Muscle of leg (tissue), 11 donors: Measurements from ENCODE around the gene LAMB2. TPM values are rescaled to one million over a fixed set of nuclear protein-coding genes. Genes with fewer than 3 reads are reported as not detected.

Source experiments
- DNase-seq: peaks from one replicate; pipeline ENCODE4 v3.0.0; 2013
- H3K27ac ChIP-seq: one replicate; pipeline ENCODE4 v1.5.1; 2013; ENCODE audit warnings: mild to moderate bottlenecking, low read length, control low read depth
- H3K27me3 ChIP-seq: one replicate; pipeline ENCODE4 v1.6.1; 2013; ENCODE audit warnings: low read length; ENCODE audit not compliant: control insufficient read depth, insufficient read depth
- H3K36me3 ChIP-seq: one replicate; pipeline ENCODE4 v1.6.1; 2013; ENCODE audit warnings: low read length; ENCODE audit not compliant: control insufficient read depth, insufficient read depth
- H3K4me1 ChIP-seq: one replicate; pipeline ENCODE4 v1.6.1; 2013; ENCODE audit warnings: low read length; ENCODE audit not compliant: control insufficient read depth, insufficient read depth
- H3K4me3 ChIP-seq: one replicate; pipeline ENCODE4 v1.5.1; 2013; ENCODE audit warnings: low read length, control low read depth
- H3K9me3 ChIP-seq: replicated peaks from 2 replicates; pipeline ENCODE4 v1.6.1; 2013; ENCODE audit warnings: low read depth, low read length; ENCODE audit not compliant: control insufficient read depth
- WGBS: methylation state at CpG from one replicate; pipeline ENCODE4 v1.1.5; 2013; ENCODE audit warnings: missing lambda C conversion rate; ENCODE audit not compliant: insufficient coverage; 5-methylcytosine and 5-hydroxymethylcytosine counted together
- polyA plus RNA-seq, 8 donors: library from polyadenylated mRNA; unstranded; fragments of 120-200 nt; gene quantifications; one replicate each; pipeline versions ENCODE4 v1.2.1 to v1.2.3, GENCODE V29; 2013; ENCODE audit warnings: inconsistent platforms in 1 of 8, low replicate concordance in 1 of 8; ENCODE audit not compliant: insufficient read length in 8 of 8, insufficient read depth in 1 of 8
- total RNA-seq: library from RNA; stranded (reverse); fragments of 120-200 nt; gene quantifications from one replicate; pipeline ENCODE4 v1.2.4, GENCODE V29; 2013

The LAMB2 gene
- total and polyA plus RNA-seq, 9 donors: 350 to 445 (median 382) TPM

- no peak for DNase-seq
- Histone ChIP-seq H3K27me3 (no peaks in the 10 kb centered on the region), H3K9me3 (no peaks in the 10 kb centered on the region), H3K36me3 (peaks cover 77% of the 10 kb centered on the region), H3K4me3 (no peak overlapping the region), H3K27ac (no peak overlapping the region), H3K4me1 (peaks cover 18% of the 10 kb centered on the region)
- 96% methylated on average over 16 of the region's 17 CpGs for WGBS
These were observed 9.8 kb downstream of the LAMB2 start for GRCh38 chr3:49122886-49123545.

- no peak for DNase-seq
- Histone ChIP-seq H3K27ac (no peak overlapping the region), H3K4me1 (peaks cover 18% of the 10 kb centered on the region), H3K36me3 (peaks cover 82% of the 10 kb centered on the region), H3K4me3 (no peak overlapping the region), H3K9me3 (no peaks in the 10 kb centered on the region), H3K27me3 (no peaks in the 10 kb centered on the region)
- 81% methylated on average over 7 of the region's 7 CpGs for WGBS
These were observed 10.4 kb downstream of the LAMB2 start for GRCh38 chr3:49122451-49122850.

GRCh38 chr3:49122022-49122421 is 10.8 kb downstream of the LAMB2 start:
- H3K9me3 ChIP-seq: no peaks in the 10 kb centered on the region
- WGBS: 89% methylated on average over 11 of the region's 12 CpGs
- H3K36me3 ChIP-seq: peaks cover 83% of the 10 kb centered on the region
- H3K27me3 ChIP-seq: no peaks in the 10 kb centered on the region
- H3K27ac ChIP-seq: no peak overlapping the region
- no peak for DNase-seq
- peaks cover 18% of the 10 kb centered on the region for H3K4me1 ChIP-seq
- H3K4me3 ChIP-seq: no peak overlapping the region

GRCh38 chr3:49121132-49121736 is 11.6 kb downstream of the LAMB2 start:
- peak overlapping the region; percentile 74 for H3K4me3 ChIP-seq
- no peaks in the 10 kb centered on the region for H3K9me3 ChIP-seq
- no peak for DNase-seq
- WGBS: 59% methylated on average over 8 of the region's 17 CpGs
- peak overlapping the region; percentile 88 for H3K27ac ChIP-seq
- H3K27me3 ChIP-seq: no peaks in the 10 kb centered on the region
- peaks cover 84% of the 10 kb centered on the region for H3K36me3 ChIP-seq
- peaks cover 18% of the 10 kb centered on the region for H3K4me1 ChIP-seq

GRCh38 chr3:49120438-49121131 is 12.3 kb downstream of the LAMB2 start, which contains the start of gene USP19:
USP19 (minus strand) TSS chr3:49120823; CDS start chr3:49119145, 1,678 bp downstream.
- Histone ChIP-seq H3K9me3 (no peaks in the 10 kb centered on the region), H3K27ac (peak within 1 kb of the TSS; percentile 88), H3K36me3 (peaks cover 84% of the 10 kb centered on the region), H3K4me1 (peaks cover 18% of the 10 kb centered on the region), H3K4me3 (peak within 1 kb of the TSS; percentile 74), H3K27me3 (no peaks in the 10 kb centered on the region)
- peak; percentile 98 for DNase-seq
- WGBS: under 1% methylated on average over 51 of the region's 70 CpGs

- peaks cover 18% of the 10 kb centered on the region for H3K4me1 ChIP-seq
- H3K4me3 ChIP-seq: peak overlapping the region; percentile 74
- DNase-seq: no peak
- peaks cover 84% of the 10 kb centered on the region for H3K36me3 ChIP-seq
- 0% methylated on average over 9 of the region's 9 CpGs for WGBS
- no peaks in the 10 kb centered on the region for H3K9me3 ChIP-seq
- H3K27me3 ChIP-seq: no peaks in the 10 kb centered on the region
- peak overlapping the region; percentile 88 for H3K27ac ChIP-seq
These were observed 12.8 kb downstream of the LAMB2 start for GRCh38 chr3:49120096-49120437.

GRCh38 chr3:49119439-49119838 is 13.4 kb downstream of the LAMB2 start:
- Histone ChIP-seq H3K27ac (no peak overlapping the region), H3K27me3 (no peaks in the 10 kb centered on the region), H3K4me3 (peak overlapping the region; percentile 74), H3K36me3 (peaks cover 84% of the 10 kb centered on the region), H3K9me3 (no peaks in the 10 kb centered on the region), H3K4me1 (peaks cover 18% of the 10 kb centered on the region)
- no CpG with 5 or more reads among the region's 3 CpGs for WGBS
- no peak for DNase-seq

GRCh38 chr3:49119036-49119435 is 13.8 kb downstream of the LAMB2 start:
- no peak for DNase-seq
- H3K4me3 ChIP-seq: no peak overlapping the region
- H3K36me3 ChIP-seq: peaks cover 84% of the 10 kb centered on the region
- WGBS: 97% methylated on average over 8 of the region's 10 CpGs
- no peaks in the 10 kb centered on the region for H3K27me3 ChIP-seq
- H3K27ac ChIP-seq: no peak overlapping the region
- H3K9me3 ChIP-seq: no peaks in the 10 kb centered on the region
- peaks cover 18% of the 10 kb centered on the region for H3K4me1 ChIP-seq

GRCh38 chr3:49112262-49112661 is 20.6 kb downstream of the LAMB2 start:
- H3K36me3 ChIP-seq: peaks cover 96% of the 10 kb centered on the region

GRCh38 chr3:49111347-49111746 is 21.5 kb downstream of the LAMB2 start:
- no peak for DNase-seq
- no peaks in the 10 kb centered on the region for H3K27me3 ChIP-seq
- no peak overlapping the region for H3K27ac ChIP-seq
- H3K9me3 ChIP-seq: no peaks in the 10 kb centered on the region
- no peaks in the 10 kb centered on the region for H3K4me1 ChIP-seq
- peaks cover 92% of the 10 kb centered on the region for H3K36me3 ChIP-seq
- WGBS: 72% methylated on average over 6 of the region's 6 CpGs
- no peak overlapping the region for H3K4me3 ChIP-seq

More at GRCh38 chr3:49112262-49112661, 20.6 kb downstream of the LAMB2 start:
- Histone ChIP-seq H3K9me3 (no peaks in the 10 kb centered on the region), H3K4me3 (no peak overlapping the region), H3K4me1 (no peaks in the 10 kb centered on the region), H3K27ac (no peak overlapping the region), H3K27me3 (no peaks in the 10 kb centered on the region)
- WGBS: 91% methylated on average over 13 of the region's 14 CpGs
- no peak for DNase-seq
